ENCODE data around the gene SELENOM.

GRCh38 chr22:31140746-31141145 lies 33.4 kb upstream of the SELENOM start:
- TF ChIP-seq, protein P1, sequence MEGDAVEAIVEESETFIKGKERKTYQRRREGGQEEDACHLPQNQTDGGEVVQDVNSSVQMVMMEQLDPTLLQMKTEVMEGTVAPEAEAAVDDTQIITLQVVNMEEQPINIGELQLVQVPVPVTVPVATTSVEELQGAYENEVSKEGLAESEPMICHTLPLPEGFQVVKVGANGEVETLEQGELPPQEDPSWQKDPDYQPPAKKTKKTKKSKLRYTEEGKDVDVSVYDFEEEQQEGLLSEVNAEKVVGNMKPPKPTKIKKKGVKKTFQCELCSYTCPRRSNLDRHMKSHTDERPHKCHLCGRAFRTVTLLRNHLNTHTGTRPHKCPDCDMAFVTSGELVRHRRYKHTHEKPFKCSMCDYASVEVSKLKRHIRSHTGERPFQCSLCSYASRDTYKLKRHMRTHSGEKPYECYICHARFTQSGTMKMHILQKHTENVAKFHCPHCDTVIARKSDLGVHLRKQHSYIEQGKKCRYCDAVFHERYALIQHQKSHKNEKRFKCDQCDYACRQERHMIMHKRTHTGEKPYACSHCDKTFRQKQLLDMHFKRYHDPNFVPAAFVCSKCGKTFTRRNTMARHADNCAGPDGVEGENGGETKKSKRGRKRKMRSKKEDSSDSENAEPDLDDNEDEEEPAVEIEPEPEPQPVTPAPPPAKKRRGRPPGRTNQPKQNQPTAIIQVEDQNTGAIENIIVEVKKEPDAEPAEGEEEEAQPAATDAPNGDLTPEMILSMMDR (IDR thresholded peaks at IDR 0.05; ENCODE audit: insufficient read depth, low read depth, low read length): no peak
- TF ChIP-seq EZH2 (IDR thresholded peaks at IDR 0.05; ENCODE audit: insufficient read depth, low read length): no peak
